Measurements from ENCODE around the gene RAD51C.

- TF ChIP-seq CTCF (IDR thresholded peaks at IDR 0.05) (no peak), MAX (CRISPR knock-in tag; IDR thresholded peaks at IDR 0.05) (no peak), GABPB1 (CRISPR knock-in tag; IDR thresholded peaks at IDR 0.05) (no peak)
Observed at GRCh38 chr17:58702045-58702476, 9.7 kb downstream of the RAD51C start.
